Thoracic aorta (tissue), 2 donors: ENCODE measurements around the gene SLC4A2. TPM values are rescaled to one million over a fixed set of nuclear protein-coding genes. Genes with fewer than 3 reads are reported as not detected.

Experiments used
- ATAC-seq: fragments of 150-250 bp; one replicate; pipeline ENCODE4 v1.8.0; 2017; ENCODE audit warnings: low read depth; ENCODE audit not compliant: insufficient number of reproducible peaks, low FRiP score
- DNase-seq: peaks from one replicate; pipeline ENCODE4 v3.0.0-alpha.2; 2020; ENCODE audit warnings: low spot score
- H3K27ac ChIP-seq, 2 donors: fragments of 200-600 bp; sonication (generic); 1 replicate in 1 of 2; 2 replicates in 1 of 2; pipeline ENCODE4 v1.5.1; 2016; ENCODE audit warnings: mild to moderate bottlenecking in 2 of 2, moderate library complexity in 2 of 2
- H3K27me3 ChIP-seq: fragments of 200-600 bp; sonication (generic); replicated peaks from 2 replicates; pipeline ENCODE4 v1.6.0; 2016; ENCODE audit warnings: mild to moderate bottlenecking; ENCODE audit not compliant: insufficient read depth
- H3K36me3 ChIP-seq: fragments of 200-600 bp; sonication (generic); one replicate; pipeline ENCODE4 v1.5.1; 2016
- H3K4me1 ChIP-seq, 2 donors: fragments of 200-600 bp; sonication (generic); 1 replicate in 1 of 2; 2 replicates in 1 of 2; pipeline versions ENCODE4 v1.5.1 to v1.6.0; 2016; ENCODE audit warnings: low read depth in 2 of 2, mild to moderate bottlenecking in 1 of 2; ENCODE audit not compliant: control insufficient read depth in 1 of 2
- H3K4me3 ChIP-seq: fragments of 200-600 bp; sonication (generic); 2 replicates; pipeline ENCODE4 v1.5.1; 2016; ENCODE audit warnings: mild to moderate bottlenecking
- H3K9me3 ChIP-seq: fragments of 200-600 bp; sonication (generic); 2 replicates; pipeline ENCODE4 v1.5.1; 2016
- total RNA-seq, 2 donors: library from RNA; depleted of rRNA; stranded (reverse); fragments of >200 nt; gene quantifications; one replicate each; pipeline versions ENCODE4 v1.1.0 to v1.2.3, GENCODE V29; 2016
- TF ChIP-seq, protein P1 (sequence below): fragments of 200-600 bp; sonication (generic); IDR thresholded peaks from one replicate; pipeline ENCODE4 v1.5.1; 2019; ENCODE audit warnings: antibody characterized with exemption

Gene SLC4A2
- total RNA-seq, 2 donors from 2014 or later: 89.1 to 119 TPM

DNA sequence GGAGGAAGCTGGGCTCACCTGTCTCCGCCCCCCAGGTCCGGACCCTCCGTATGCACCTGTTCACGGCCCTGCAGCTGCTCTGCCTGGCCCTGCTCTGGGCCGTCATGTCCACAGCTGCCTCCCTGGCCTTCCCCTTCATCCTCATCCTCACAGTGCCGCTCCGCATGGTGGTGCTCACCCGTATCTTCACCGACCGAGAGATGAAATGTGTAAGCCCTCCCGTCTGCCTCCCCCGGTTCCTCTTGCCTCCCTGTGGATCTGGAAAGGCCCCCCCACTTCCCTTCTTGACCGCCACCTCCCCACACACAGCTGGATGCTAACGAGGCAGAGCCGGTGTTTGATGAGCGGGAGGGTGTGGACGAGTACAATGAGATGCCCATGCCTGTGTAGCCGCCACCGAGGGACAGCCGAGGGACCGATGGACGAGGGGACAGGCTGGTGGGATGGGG is 16.6 kb downstream of the SLC4A2 start:
- Histone ChIP-seq H3K9me3 (no peaks in the 10 kb centered on the region), H3K4me1 (peaks cover 7 to 22% of the 10 kb centered on the region in 2 donors), H3K27ac (no peak overlapping the region), H3K4me3 (no peak overlapping the region), H3K36me3 (peaks cover 41% of the 10 kb centered on the region), H3K27me3 (no peaks in the 10 kb centered on the region)
- ATAC-seq (no peak), DNase-seq (no peak)
- TF ChIP-seq, protein P1, sequence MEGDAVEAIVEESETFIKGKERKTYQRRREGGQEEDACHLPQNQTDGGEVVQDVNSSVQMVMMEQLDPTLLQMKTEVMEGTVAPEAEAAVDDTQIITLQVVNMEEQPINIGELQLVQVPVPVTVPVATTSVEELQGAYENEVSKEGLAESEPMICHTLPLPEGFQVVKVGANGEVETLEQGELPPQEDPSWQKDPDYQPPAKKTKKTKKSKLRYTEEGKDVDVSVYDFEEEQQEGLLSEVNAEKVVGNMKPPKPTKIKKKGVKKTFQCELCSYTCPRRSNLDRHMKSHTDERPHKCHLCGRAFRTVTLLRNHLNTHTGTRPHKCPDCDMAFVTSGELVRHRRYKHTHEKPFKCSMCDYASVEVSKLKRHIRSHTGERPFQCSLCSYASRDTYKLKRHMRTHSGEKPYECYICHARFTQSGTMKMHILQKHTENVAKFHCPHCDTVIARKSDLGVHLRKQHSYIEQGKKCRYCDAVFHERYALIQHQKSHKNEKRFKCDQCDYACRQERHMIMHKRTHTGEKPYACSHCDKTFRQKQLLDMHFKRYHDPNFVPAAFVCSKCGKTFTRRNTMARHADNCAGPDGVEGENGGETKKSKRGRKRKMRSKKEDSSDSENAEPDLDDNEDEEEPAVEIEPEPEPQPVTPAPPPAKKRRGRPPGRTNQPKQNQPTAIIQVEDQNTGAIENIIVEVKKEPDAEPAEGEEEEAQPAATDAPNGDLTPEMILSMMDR: no peak

DNA sequence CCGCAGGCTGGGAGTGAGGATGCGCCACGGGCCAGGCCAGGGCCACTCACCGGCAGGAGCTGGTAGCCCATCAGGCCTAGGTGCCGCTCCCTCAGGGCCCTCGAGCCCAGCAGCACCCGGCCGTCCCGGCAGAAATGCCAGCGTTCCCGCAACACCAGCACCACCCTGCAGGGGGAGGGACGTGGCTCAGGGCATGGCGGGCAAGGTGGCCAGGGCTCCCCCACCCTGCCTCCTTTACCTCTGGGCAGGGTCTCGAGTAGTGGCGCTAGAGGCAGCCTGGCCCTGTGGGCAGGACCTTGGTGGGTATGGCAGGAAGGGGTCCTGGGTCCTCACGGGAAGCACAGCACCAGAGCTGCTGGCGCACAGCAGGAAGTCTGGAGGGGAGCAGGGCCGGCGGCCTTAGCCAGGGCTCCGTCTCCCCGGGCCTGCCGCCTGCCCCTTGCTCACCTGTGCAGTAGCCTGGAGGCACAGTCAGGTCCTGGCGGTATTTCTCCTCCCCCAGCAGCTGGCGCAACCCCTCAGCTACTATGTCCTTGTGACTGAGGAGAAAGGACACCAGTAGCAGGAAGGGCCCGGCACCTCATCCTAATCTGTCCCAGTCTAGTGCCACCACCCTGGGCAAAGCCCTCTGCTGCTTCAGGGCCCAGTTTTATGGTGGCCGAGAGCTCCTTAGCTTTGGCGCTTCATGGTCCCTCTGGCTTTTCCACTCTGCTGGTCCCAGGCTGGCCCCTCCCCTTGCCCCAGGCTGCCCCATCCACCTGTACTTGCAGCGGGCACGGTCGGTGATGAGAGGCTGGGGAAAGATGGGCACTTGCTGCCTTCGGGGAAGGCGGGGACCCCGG is 17.7 kb downstream of the SLC4A2 start:
- no peak overlapping the region for H3K4me3 ChIP-seq
- H3K27ac ChIP-seq: no peak overlapping the region
- TF ChIP-seq, protein P1: no peak
- peaks cover 33% of the 10 kb centered on the region for H3K36me3 ChIP-seq
- H3K4me1 ChIP-seq: peaks cover 18 to 32% of the 10 kb centered on the region in 2 donors
- ATAC-seq (no peak), DNase-seq (no peak)
- no peaks in the 10 kb centered on the region for H3K9me3 ChIP-seq
- no peaks in the 10 kb centered on the region for H3K27me3 ChIP-seq

DNA sequence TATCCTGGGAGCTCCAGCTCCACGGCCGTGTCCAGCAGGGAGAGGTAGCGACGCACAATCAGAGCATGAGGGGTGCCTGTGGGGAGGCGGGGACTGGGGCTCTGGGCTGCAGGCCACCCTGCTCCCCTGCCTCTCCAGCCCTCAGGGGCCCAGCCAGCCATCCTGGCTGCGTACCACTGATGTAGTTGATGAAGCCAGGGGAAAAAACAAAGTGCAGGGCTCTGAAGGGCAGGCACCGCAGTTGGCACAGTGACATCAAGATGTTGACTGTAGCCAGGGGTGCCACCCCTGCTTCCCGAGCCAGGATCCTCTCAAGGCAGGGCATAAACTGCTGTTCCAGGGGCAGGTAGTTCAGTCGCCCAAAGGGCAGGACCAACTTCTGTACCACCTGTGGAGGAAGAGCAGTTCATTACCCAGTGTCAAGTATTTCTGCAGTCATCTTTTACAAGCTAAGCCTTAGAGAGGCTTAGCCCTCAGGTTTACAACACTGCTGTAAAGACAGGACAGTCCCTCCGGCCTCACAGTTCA is 18.4 kb downstream of the SLC4A2 start:
- H3K9me3 ChIP-seq: no peaks in the 10 kb centered on the region
- no peak overlapping the region for H3K4me3 ChIP-seq
- H3K27ac ChIP-seq: no peak overlapping the region
- no peak for DNase-seq
- ATAC-seq: no peak
- peaks cover 25 to 39% of the 10 kb centered on the region in 2 donors for H3K4me1 ChIP-seq
- no peaks in the 10 kb centered on the region for H3K27me3 ChIP-seq
- H3K36me3 ChIP-seq: peaks cover 28% of the 10 kb centered on the region
- TF ChIP-seq, protein P1: no peak

DNA sequence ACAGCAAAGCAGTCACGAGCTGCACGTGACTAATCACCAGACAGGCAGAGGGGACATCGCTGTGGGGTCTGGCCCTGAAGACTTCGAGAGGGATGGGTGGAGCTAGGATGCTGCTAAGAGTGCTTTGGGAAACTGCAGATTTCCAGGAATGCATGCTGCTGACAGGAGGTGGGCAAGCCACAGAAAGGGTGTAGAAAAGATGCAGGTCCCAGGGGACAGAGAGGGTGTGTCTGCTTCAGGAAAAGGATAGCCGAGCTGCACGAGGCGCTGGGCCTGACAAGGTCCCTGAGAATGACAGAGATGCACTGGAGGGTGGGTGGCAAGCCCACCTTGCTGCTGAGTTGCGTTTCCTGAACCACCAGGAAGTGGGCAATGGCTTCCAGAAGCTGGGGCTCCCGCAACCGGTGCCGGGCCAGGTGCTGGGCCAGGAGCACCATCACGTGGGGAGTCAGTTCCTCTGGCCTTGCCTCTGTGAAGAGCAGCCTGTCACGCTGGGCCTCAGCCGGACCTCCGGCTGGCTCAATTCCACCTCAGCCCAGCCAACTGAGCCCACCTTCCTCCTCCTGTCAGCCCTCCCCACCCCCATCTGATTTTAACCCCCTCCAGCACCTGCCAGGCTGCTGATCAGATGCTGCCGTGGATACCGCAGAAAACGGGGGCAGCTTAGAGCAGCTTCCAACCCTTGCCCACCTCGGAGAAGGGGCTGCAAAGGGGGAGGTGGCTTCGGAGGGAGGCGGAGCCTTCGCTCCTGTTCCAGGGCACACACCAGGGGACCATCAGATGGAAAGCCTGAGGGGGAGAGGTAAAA is 19.0 kb downstream of the SLC4A2 start:
- Histone ChIP-seq H3K27me3 (no peaks in the 10 kb centered on the region), H3K4me3 (no peak overlapping the region), H3K4me1 (peaks cover 25 to 41% of the 10 kb centered on the region in 2 donors), H3K9me3 (no peaks in the 10 kb centered on the region), H3K27ac (no peak overlapping the region), H3K36me3 (peaks cover 28% of the 10 kb centered on the region)
- no peak for ATAC-seq
- DNase-seq: no peak
- TF ChIP-seq, protein P1: no peak
